Measurements from ENCODE around the gene NSUN3.

- TF ChIP-seq POLR2AphosphoS5 (IDR thresholded peaks at IDR 0.05; ENCODE audit: low read depth): no peak
- TF ChIP-seq CTCF (IDR thresholded peaks at IDR 0.05; ENCODE audit: insufficient read depth, low read length): no peak
- TF ChIP-seq REST (IDR thresholded peaks at IDR 0.05; ENCODE audit: insufficient replicate concordance, low read depth): no peak
- no peak for TF ChIP-seq GABPA (IDR thresholded peaks at IDR 0.05; ENCODE audit: low read depth)
- TF ChIP-seq SPI1 (IDR thresholded peaks at IDR 0.05; ENCODE audit: borderline replicate concordance, low read depth): no peak
Observed at GRCh38 chr3:94175677-94176076, 112.8 kb downstream of the NSUN3 start.
